ENCODE results near the gene FAM193B. TPM values are rescaled to one million over a fixed set of nuclear protein-coding genes. Genes with fewer than 3 reads are reported as not detected.

FAM193B gene
- polyA plus RNA-seq, 3 donors, result 1.6 to 216 (median 1.9) TPM

- peak overlapping the region; percentile 84 for H3K9ac ChIP-seq (ENCODE audit: insufficient read depth, low read length, poor library complexity, severe bottlenecking)
- H3K4me2 ChIP-seq (replicated peaks; ENCODE audit: extremely low read depth, low read length, poor library complexity, severe bottlenecking), result peak overlapping the region; percentile 94
- peaks cover 6 to 11% of the 10 kb centered on the region in 2 donors for H3K36me3 ChIP-seq (replicated peaks in 1 of 2; ENCODE audit: control insufficient read depth in 1 of 2, insufficient read depth in 2 of 2, low read length in 2 of 2)
- Mint-ChIP-seq H3K4me1 (peaks cover 66% of the 10 kb centered on the region), H3K27ac (peak overlapping the region in 6 of 7 donors; percentile 97 to 99 (median 98)), H3K4me3 (peak overlapping the region; percentile 76 to 78), H3K36me3 (peaks cover 14 to 22% of the 10 kb centered on the region in 2 donors), H3K9me3 (peaks cover 0 to 3% (median 0%) of the 10 kb centered on the region in 7 donors), H3K27me3 (ENCODE audit: low read depth in 3 of 3) (peaks cover 19 to 30% (median 21%) of the 10 kb centered on the region in 3 donors)
- DNase-seq, result peak; percentile 53 to 76 (median 64)
- no peak for TF ChIP-seq CTCF (IDR thresholded peaks at IDR 0.05)
- 10% methylated on average over 12 of the region's 29 CpGs for WGBS (ENCODE audit: insufficient coverage)
- H3K9me3 ChIP-seq (replicated peaks in 1 of 2; ENCODE audit: control insufficient read depth in 1 of 2, insufficient read depth in 1 of 2, low read length in 2 of 2), result no peaks in the 10 kb centered on the region
- peaks cover 26% of the 10 kb centered on the region for H4K20me1 ChIP-seq (ENCODE audit: insufficient read depth, low read length)
- peak overlapping the region; percentile 70 to 84 (median 81) for H3K4me3 ChIP-seq (replicated peaks in 1 of 3; ENCODE audit: low read depth in 2 of 3, low read length in 3 of 3)
- peaks cover 69 to 76% of the 10 kb centered on the region in 2 donors for H3K4me1 ChIP-seq (ENCODE audit: control insufficient read depth in 1 of 2, insufficient read depth in 2 of 2, low read length in 2 of 2)
- H3K27me3 ChIP-seq (ENCODE audit: control insufficient read depth in 2 of 2, insufficient read depth in 2 of 2, low read length in 2 of 2), result peaks cover 0 to 17% of the 10 kb centered on the region in 2 donors
- H3K79me2 ChIP-seq (ENCODE audit: insufficient read depth, low read length), result peaks cover 34% of the 10 kb centered on the region
- H2AFZ ChIP-seq (ENCODE audit: insufficient read depth, low read depth, low read length, poor library complexity, severe bottlenecking), result no peak overlapping the region
- intact Hi-C loops (cut with micrococcal nuclease), result loop anchor here (5.0 to 10.0 kb wide), 4 partner anchors 40 to 185 kb away; partner anchors contain the start of genes MXD3 (in 1 of the 2) and PFN3 (in 1 of the 2)
- H3K27ac ChIP-seq (ENCODE audit: low read depth in 1 of 2, low read length in 2 of 2), result peak overlapping the region; percentile 24 to 98
These were observed 57.6 kb downstream of the FAM193B start for GRCh38 chr5:177496727-177497291.

GRCh38 chr5:177496070-177496726 is 58.2 kb downstream of the FAM193B start:
- peaks cover 19 to 30% (median 21%) of the 10 kb centered on the region in 3 donors for H3K27me3 Mint-ChIP-seq (ENCODE audit: low read depth in 3 of 3)
- Histone ChIP-seq H3K4me3 (replicated peaks in 1 of 3; ENCODE audit: low read depth in 2 of 3, low read length in 3 of 3) (peak overlapping the region; percentile 70 to 84 (median 81)), H3K9ac (ENCODE audit: insufficient read depth, low read length, poor library complexity, severe bottlenecking) (peak overlapping the region; percentile 81), H3K79me2 (ENCODE audit: insufficient read depth, low read length) (peaks cover 34% of the 10 kb centered on the region), H3K9me3 (replicated peaks in 1 of 2; ENCODE audit: control insufficient read depth in 1 of 2, insufficient read depth in 1 of 2, low read length in 2 of 2) (no peaks in the 10 kb centered on the region), H3K36me3 (replicated peaks in 1 of 2; ENCODE audit: control insufficient read depth in 1 of 2, insufficient read depth in 2 of 2, low read length in 2 of 2) (peaks cover 7 to 14% of the 10 kb centered on the region in 2 donors), H3K4me2 (replicated peaks; ENCODE audit: extremely low read depth, low read length, poor library complexity, severe bottlenecking) (peak overlapping the region; percentile 94), H3K27me3 (ENCODE audit: control insufficient read depth in 2 of 2, insufficient read depth in 2 of 2, low read length in 2 of 2) (peaks cover 0 to 17% of the 10 kb centered on the region in 2 donors), H4K20me1 (ENCODE audit: insufficient read depth, low read length) (peaks cover 20% of the 10 kb centered on the region), H2AFZ (ENCODE audit: insufficient read depth, low read depth, low read length, poor library complexity, severe bottlenecking) (no peak overlapping the region), H3K27ac (ENCODE audit: low read depth in 1 of 2, low read length in 2 of 2) (peak overlapping the region; percentile 96 to 98), H3K4me1 (ENCODE audit: control insufficient read depth in 1 of 2, insufficient read depth in 2 of 2, low read length in 2 of 2) (peaks cover 65 to 75% of the 10 kb centered on the region in 2 donors)
- intact Hi-C loops (cut with micrococcal nuclease), result loop anchor here (5.0 to 10.0 kb wide), 4 partner anchors 39 to 184 kb away; partner anchors contain the start of genes MXD3 (in 1 of the 2) and PFN3 (in 1 of the 2)
- peak overlapping the region; percentile 76 to 78 for H3K4me3 Mint-ChIP-seq
- DNase-seq, result peak in 1 of 3 donors; percentile 31
- H3K36me3 Mint-ChIP-seq, result peaks cover 16 to 25% of the 10 kb centered on the region in 2 donors
- peak overlapping the region; percentile 97 to 99 (median 98) for H3K27ac Mint-ChIP-seq
- 77% methylated on average over 12 of the region's 12 CpGs for WGBS (ENCODE audit: insufficient coverage)
- H3K9me3 Mint-ChIP-seq, result peaks cover 0 to 3% (median 0%) of the 10 kb centered on the region in 7 donors
- peak; percentile 34 for TF ChIP-seq CTCF (IDR thresholded peaks at IDR 0.05)
- H3K4me1 Mint-ChIP-seq, result peaks cover 61% of the 10 kb centered on the region

Data from CD14-positive monocyte (primary cell).